ENCODE data around the gene CHD2. TPM values are rescaled to one million over a fixed set of nuclear protein-coding genes. Genes with fewer than 3 reads are reported as not detected.

Gene CHD2
- total RNA-seq, 2 donors from 2014 or later = 177 to 180 TPM

DNA sequence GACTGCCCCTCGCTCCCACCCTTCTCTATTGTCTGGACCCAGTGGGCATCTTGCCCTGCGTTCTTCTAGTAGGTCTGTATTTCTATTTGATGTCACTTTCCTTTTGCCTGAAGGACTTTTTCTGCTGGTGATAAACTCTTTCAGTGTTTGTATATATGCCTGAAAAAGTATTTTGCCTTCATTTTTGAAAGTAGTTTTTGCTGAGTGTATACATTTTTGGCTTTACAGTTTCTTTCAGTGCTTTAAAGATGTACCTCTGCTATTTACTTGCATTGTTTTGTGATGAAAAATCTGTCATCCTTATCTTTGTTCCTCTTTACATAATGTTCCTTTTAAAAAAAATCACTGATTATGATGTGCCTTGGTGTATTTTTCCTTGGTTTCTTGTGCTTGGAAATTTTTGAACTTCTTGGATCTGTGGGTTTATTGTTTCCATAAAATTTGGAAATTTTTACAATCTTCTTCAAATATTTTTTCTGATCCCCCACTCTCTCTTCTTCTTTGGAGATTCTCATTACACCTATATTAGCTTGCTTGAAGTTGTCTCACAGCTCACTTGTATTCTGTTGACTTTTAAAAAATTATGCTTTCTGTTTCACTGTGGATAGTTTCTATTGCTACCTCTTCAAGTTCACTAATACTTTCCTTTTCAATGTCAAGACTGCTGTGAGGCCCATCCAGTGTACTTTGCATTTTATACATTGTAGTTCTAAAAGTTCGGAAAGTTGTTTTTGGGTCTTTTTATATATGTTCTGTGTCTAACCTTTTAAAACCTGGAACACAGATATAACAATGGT lies 121.0 kb downstream of the CHD2 start:
- Mint-ChIP-seq H3K27me3 (no peaks in the 10 kb centered on the region), H3K4me1 (ENCODE audit: low read depth in 2 of 2) (peaks cover 61 to 69% of the 10 kb centered on the region in 2 donors), H3K9me3 (no peaks in the 10 kb centered on the region), H3K27ac (peak overlapping the region; percentile 55 to 87), H3K4me3 (peak overlapping the region; percentile 12), H3K36me3 (peaks cover 72% of the 10 kb centered on the region)
- ATAC-seq (no peak), DNase-seq (ENCODE audit: low spot score) (no peak)

DNA sequence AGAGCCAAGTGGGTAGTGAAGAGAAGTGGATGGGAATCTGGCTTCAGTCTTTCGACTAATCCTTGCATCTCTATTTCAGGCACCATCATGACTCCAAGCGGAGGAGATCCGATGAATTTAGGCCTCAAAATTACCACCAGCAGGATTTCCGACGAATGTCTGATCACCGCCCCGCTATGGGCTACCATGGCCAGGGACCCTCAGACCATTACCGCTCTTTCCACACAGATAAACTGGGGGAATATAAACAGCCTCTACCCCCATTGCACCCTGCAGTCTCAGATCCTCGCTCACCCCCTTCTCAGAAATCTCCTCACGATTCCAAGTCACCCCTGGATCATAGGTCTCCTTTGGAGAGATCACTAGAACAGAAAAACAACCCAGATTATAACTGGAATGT lies 124.2 kb downstream of the CHD2 start:
- Mint-ChIP-seq H3K27me3 (no peaks in the 10 kb centered on the region), H3K36me3 (peaks cover 58% of the 10 kb centered on the region), H3K27ac (peak overlapping the region; percentile 71 to 81), H3K4me1 (ENCODE audit: low read depth in 2 of 2) (peaks cover 58 to 67% of the 10 kb centered on the region in 2 donors), H3K4me3 (no peak overlapping the region), H3K9me3 (no peaks in the 10 kb centered on the region)
- DNase-seq (ENCODE audit: low spot score) = no peak
- ATAC-seq = no peak

DNA sequence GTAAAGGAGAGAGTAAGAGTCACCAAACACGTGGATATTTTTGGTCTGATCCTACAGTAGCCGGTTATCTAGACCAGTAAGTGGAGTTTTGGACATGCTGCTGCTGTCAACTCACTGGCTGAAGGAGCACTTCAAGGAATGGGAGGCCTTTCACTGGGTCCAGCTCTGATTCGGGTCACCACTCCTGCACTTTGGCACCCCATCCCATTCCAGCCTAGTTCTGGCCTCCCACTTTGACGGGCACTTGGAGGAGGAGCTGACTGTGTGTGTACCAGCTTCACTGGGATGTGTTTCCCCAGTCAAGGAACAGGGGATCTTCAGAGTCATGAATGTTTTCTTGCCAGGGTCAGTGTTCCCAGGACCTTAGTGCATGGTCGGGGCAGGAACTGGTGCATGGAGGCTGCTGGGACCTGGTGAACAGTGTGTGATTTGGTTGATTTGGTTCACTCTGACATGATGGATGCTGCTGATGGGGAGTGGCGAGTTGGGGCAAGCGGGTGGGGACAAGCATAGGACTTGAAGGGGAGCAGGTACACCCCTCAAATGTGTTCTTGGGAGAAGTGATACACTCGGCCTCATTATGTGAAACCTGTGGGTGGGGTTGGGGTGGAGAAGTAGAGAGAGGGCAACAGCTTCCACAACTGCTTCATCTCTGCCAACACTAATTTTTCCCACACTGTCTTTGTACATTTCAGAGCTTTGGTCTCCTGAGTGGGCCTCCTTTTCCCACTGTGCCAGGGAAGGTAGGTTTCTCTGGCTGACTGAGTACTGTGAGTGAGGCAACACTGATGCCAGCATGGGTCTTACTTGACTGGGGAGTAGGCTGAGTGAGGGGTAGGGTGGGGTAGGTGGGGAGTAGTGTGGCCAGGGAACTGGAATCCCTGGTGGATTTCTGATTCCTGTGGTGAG lies 124.8 kb downstream of the CHD2 start:
- peak overlapping the region; percentile 59 for H3K4me3 Mint-ChIP-seq
- H3K4me1 Mint-ChIP-seq (ENCODE audit: low read depth in 2 of 2) = peaks cover 54 to 69% of the 10 kb centered on the region in 2 donors
- H3K9me3 Mint-ChIP-seq = no peaks in the 10 kb centered on the region

DNA sequence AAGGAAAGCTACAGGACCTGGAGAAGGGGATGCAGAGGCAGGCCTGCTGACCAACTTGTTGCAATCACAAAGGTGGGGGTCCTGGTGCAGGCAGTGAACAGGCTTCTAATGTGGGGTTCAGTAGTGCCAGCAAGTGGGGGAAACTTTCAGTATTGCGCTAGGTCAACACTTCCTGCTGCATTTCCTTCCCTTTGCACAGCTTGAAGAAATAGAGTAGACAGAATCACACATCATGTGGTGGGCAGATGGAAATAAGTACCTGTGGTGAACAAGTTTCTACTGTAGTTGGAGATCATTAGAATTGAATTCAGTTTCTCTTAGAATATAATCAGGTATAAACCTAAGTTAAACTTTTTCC lies 125.5 kb downstream of the CHD2 start:
- Mint-ChIP-seq H3K9me3 (no peaks in the 10 kb centered on the region), H3K4me1 (ENCODE audit: low read depth in 2 of 2) (peaks cover 52 to 67% of the 10 kb centered on the region in 2 donors), H3K4me3 (peak overlapping the region; percentile 59), H3K36me3 (peaks cover 46% of the 10 kb centered on the region), H3K27me3 (no peaks in the 10 kb centered on the region), H3K27ac (peak overlapping the region; percentile 71 to 81)
- DNase-seq (ENCODE audit: low spot score) (no peak), ATAC-seq (peak in 1 of 2 donors; percentile 32)

More for the DNA sequence above, 124.8 kb downstream of the CHD2 start:
- no peak for ATAC-seq
- H3K27ac Mint-ChIP-seq = peak overlapping the region; percentile 71 to 81
- no peak for DNase-seq (ENCODE audit: low spot score)
- H3K27me3 Mint-ChIP-seq = no peaks in the 10 kb centered on the region
- H3K36me3 Mint-ChIP-seq = peaks cover 53% of the 10 kb centered on the region

DNA sequence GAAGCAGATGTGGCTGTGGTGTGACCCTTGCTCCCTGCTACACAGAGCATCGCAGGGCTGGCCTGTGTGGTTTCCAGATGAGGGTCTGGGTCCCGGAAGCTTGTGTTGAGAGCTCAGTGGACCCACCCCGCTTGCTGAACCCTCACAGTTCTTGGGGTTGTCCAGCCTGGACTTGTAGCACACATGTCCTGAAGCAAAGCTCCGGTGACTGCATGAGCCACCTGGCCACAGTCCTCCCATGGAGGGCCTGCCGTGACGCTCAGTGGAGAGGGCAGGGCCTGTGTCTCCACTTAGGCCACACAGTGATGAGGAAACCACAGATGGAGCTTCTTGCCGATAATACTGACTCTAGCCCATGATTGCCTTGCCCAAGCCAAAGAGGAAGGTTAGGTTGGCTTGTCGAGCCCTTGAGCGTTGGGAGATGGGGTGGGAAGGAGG lies 126.3 kb downstream of the CHD2 start:
- DNase-seq (ENCODE audit: low spot score) (no peak), ATAC-seq (no peak)
- H3K4me1 Mint-ChIP-seq (ENCODE audit: low read depth in 2 of 2) = peaks cover 45 to 62% of the 10 kb centered on the region in 2 donors
- peaks cover 40% of the 10 kb centered on the region for H3K36me3 Mint-ChIP-seq
- no peak overlapping the region for H3K4me3 Mint-ChIP-seq
- no peaks in the 10 kb centered on the region for H3K9me3 Mint-ChIP-seq
- H3K27me3 Mint-ChIP-seq = no peaks in the 10 kb centered on the region
- H3K27ac Mint-ChIP-seq = peak overlapping the region; percentile 71 to 81

DNA sequence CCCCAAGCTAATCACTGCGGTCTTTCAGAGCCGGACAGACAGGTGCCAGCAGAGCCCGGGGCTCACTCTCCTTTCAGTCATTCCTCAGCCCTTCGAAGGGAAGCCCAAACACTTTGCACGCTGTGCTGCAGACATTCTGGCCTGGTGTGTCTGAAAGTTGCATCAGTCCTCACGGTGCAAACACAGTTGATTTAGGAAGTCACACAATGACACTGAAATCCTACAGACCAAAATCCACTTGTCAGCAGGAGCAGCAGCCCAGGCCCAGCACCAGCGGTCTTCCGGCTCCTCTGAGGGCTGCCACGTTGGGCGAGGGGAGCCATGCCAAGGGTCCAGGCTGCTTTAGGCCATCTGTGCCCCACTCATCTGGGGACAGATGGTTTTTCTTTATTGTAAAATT lies 127.3 kb downstream of the CHD2 start:
- Mint-ChIP-seq H3K4me3 (no peak overlapping the region), H3K27ac (no peak overlapping the region), H3K27me3 (no peaks in the 10 kb centered on the region), H3K9me3 (no peaks in the 10 kb centered on the region), H3K36me3 (peaks cover 33% of the 10 kb centered on the region), H3K4me1 (ENCODE audit: low read depth in 2 of 2) (peaks cover 42 to 54% of the 10 kb centered on the region in 2 donors)
- no peak for DNase-seq (ENCODE audit: low spot score)
- ATAC-seq = no peak

DNA sequence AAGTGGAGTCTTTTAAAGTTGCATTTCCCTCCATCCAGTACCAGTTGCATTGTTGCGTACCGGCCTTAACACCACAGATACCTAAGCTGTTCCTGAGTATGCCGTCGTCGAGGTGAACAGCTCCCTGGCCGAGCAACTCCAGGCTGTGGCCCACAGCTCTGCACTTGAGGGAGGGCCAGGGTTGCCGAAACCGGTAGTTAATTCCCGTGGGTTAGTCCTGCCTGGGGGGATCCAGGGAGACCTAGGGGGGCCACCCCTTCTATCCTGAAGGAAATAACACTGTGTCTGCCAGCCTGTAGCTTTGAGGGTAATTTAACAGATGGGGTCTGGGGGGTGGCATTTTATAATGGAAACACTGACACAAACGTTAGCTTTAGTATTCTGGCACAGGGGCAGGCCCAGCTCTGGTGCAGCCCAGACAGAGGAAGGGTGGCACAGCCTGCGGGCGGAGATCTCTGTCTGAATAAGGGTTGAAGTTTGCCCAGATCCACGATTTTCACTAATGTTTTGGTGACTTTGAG lies 128.0 kb downstream of the CHD2 start:
- Mint-ChIP-seq H3K4me3 (no peak overlapping the region), H3K27me3 (no peaks in the 10 kb centered on the region), H3K27ac (peak overlapping the region; percentile 35 to 37), H3K4me1 (ENCODE audit: low read depth in 2 of 2) (peaks cover 34 to 47% of the 10 kb centered on the region in 2 donors), H3K36me3 (peaks cover 26% of the 10 kb centered on the region), H3K9me3 (no peaks in the 10 kb centered on the region)
- no peak for DNase-seq (ENCODE audit: low spot score)
- no peak for ATAC-seq

DNA sequence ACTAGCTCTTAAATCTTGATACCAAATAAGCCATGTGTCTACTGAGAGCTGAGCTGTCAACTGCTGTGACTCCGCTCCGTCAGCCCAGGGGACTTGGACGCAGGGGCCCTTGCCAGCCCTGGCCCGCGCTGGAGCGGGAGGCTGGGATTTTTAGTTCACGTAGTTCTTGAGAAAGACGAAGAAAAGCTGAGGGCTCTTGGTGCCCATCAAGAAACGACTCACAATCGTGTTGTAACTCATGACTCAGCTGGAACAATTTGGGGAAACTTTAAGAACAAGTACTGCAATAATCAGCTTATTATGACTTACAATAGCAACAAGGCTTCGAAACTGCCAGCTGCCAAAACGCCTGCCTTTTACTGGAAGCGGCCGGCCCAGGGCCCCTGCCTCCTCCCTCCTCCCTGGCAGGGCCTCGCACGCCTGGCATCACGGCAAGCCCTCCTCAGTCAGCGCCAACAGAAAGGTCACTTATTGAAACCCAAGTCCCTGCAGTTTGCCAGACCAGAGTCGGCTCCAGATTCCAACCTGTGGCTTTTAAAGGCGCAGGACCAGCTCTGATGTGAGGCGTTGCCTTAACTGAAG lies 128.6 kb downstream of the CHD2 start:
- H3K4me1 Mint-ChIP-seq (ENCODE audit: low read depth in 2 of 2) = peaks cover 29 to 44% of the 10 kb centered on the region in 2 donors
- ATAC-seq = no peak
- no peak for DNase-seq (ENCODE audit: low spot score)
- no peaks in the 10 kb centered on the region for H3K27me3 Mint-ChIP-seq
- H3K9me3 Mint-ChIP-seq = no peaks in the 10 kb centered on the region
- H3K36me3 Mint-ChIP-seq = peaks cover 20% of the 10 kb centered on the region
- no peak overlapping the region for H3K4me3 Mint-ChIP-seq
- H3K27ac Mint-ChIP-seq = peak overlapping the region; percentile 35 to 37

DNA sequence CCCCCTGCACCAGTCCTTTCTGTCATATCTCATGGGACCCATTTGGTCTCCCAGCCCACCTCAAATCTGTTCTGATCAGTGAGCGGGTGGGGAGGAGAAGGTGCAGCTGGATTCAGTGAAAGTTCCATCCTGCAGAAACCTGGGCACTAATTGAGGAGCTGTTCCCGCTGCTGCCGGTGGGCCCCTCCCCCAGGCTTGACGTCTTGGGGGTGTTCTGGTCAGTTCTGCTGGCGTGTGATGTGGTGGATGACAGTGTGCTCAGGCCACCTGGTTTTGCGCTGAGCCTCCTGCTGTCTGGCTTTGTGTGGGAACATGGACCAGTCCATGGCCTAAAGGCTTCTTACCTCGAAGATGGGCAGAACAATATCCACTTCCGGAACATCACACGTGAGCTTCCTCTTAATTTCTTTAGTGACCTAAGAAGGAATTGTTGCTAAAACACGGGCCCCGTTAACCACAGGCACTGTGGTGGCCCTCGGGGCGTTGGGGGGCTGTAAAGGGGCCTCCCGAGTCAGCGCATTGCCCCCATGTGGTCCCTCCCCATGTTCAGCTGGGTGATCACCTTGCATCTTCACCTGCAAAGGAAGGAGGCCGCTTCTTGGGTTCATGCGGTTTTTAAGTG lies 129.2 kb downstream of the CHD2 start:
- H3K27ac Mint-ChIP-seq = peak overlapping the region in 1 of 2 donors; percentile 26
- DNase-seq (ENCODE audit: low spot score) (no peak), ATAC-seq (no peak)
- H3K4me1 Mint-ChIP-seq (ENCODE audit: low read depth in 2 of 2) = peaks cover 23 to 42% of the 10 kb centered on the region in 2 donors
- no peaks in the 10 kb centered on the region for H3K27me3 Mint-ChIP-seq
- H3K4me3 Mint-ChIP-seq = no peak overlapping the region
- H3K36me3 Mint-ChIP-seq = peaks cover 14% of the 10 kb centered on the region
- H3K9me3 Mint-ChIP-seq = no peaks in the 10 kb centered on the region

DNA sequence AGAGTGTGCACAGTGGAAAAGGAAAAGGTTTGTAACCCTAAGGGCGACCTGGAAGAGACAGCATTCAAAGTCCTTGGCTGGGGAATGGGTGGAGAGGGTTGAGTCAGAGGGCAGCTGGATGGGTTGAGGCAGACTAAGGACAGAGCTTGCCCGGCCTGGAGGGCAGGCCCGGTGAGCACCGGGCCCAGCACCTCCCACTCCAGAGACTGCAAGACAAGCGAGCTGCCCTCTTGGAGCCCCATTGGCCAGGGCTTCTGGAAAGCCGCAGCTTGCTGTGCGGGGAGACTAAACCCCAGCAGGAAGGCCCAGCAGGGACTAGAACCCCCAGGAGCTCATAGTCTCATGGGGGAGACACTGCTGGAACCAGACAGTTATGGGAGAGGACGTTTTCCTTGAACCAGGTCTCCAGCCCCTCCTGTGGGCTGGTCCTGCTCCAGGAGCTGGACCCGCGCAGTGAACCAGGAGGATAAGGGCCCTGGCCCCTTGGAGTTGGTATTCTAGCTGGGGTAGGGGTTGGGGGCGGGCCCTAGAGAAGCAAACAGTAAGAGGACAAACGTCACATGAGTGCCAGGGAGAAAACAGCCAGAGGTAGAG lies 129.8 kb downstream of the CHD2 start:
- H3K36me3 Mint-ChIP-seq = peaks cover 8% of the 10 kb centered on the region
- H3K9me3 Mint-ChIP-seq = no peaks in the 10 kb centered on the region
- H3K4me3 Mint-ChIP-seq = no peak overlapping the region
- peak in 1 of 2 donors; percentile 14 for ATAC-seq
- peaks cover 18 to 36% of the 10 kb centered on the region in 2 donors for H3K4me1 Mint-ChIP-seq (ENCODE audit: low read depth in 2 of 2)
- DNase-seq (ENCODE audit: low spot score) = no peak
- no peaks in the 10 kb centered on the region for H3K27me3 Mint-ChIP-seq
- H3K27ac Mint-ChIP-seq = peak overlapping the region in 1 of 2 donors; percentile 26

DNA sequence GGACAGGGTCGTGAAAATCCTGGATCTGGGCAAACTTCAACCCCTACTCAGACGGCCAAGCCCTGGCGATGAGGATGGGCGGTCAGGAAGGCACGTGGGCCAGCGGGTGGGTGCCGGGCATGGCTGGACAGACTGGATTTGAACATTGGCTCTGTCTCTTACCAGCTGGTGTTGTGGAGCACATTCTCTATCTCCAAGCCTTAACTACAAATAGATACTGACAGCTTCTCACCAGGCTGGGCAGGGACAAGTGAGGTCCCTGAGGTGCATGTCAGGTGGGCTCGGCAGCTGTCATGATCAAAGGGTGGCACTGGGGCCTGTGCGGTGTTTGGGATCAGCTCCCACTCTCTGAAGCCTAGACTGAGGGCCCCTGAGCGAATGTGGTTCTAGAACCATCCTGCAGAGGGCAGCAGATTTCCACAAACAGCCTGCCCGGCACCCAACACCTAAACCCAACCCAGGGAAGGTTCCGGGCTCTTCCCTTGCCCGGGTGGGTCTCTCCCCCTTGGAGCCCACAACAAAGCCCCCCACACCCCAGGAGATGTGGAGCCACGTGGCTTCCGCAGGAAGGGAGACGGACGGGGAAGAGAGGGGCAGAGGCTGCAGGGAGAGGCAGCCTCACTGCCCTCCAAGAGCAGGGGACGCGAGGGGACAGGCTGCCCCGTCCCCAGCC lies 130.4 kb downstream of the CHD2 start:
- Mint-ChIP-seq H3K36me3 (peaks cover 2% of the 10 kb centered on the region), H3K4me3 (no peak overlapping the region), H3K27me3 (no peaks in the 10 kb centered on the region), H3K27ac (no peak overlapping the region), H3K4me1 (ENCODE audit: low read depth in 2 of 2) (peaks cover 16 to 34% of the 10 kb centered on the region in 2 donors), H3K9me3 (no peaks in the 10 kb centered on the region)
- no peak for DNase-seq (ENCODE audit: low spot score)
- ATAC-seq = peak; percentile 75 to 84

DNA sequence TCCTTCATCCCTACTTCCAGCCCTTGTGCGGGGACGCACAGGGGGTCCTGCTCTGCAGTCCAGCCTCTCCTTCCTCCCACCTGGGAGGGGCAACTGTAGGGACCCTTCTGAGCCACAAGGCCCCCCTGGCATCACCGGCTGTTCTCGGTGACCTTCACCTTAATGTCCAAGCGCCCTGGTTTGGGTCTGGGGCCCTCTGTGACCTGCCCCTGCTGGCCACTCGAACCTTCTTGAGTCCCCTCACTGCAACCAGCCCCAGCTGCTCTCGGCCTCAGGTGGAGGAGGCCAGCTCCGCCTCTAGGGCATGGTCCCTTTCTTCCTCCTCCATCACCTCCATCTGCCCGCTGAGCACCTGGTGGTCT lies 131.0 kb downstream of the CHD2 start:
- H3K9me3 Mint-ChIP-seq = no peaks in the 10 kb centered on the region
- H3K36me3 Mint-ChIP-seq = no peaks in the 10 kb centered on the region
- no peak for DNase-seq (ENCODE audit: low spot score)
- ATAC-seq = no peak
- H3K27ac Mint-ChIP-seq = no peak overlapping the region
- H3K27me3 Mint-ChIP-seq = peaks cover 0 to 2% of the 10 kb centered on the region in 2 donors
- no peak overlapping the region for H3K4me3 Mint-ChIP-seq
- peaks cover 15 to 32% of the 10 kb centered on the region in 2 donors for H3K4me1 Mint-ChIP-seq (ENCODE audit: low read depth in 2 of 2)

All from natural killer cell treated with Interleukin-12 subunit alpha and Interleukin-12 subunit beta and Interleukin-15 and Interleukin-18, amount 100 ng/mL, for 72 hours (primary cell).